ENCODE results near the gene XRCC4. TPM values are rescaled to one million over a fixed set of nuclear protein-coding genes. Genes with fewer than 3 reads are reported as not detected.

The XRCC4 gene
- polyA plus RNA-seq, 1 of the 3 experiments (the other 2 are of a cell fraction) = 1.8 TPM

- Histone ChIP-seq H3K9me3 (no peaks in the 10 kb centered on the region), H3F3A (replicated peaks; ENCODE audit: insufficient read depth) (peaks cover 4% of the 10 kb centered on the region), H3K27ac (ENCODE audit: low read depth in 2 of 2, low read length in 1 of 2) (no peak overlapping the region), H2AFZ (ENCODE audit: low read depth) (no peak overlapping the region), H3K4me1 (ENCODE audit: control insufficient read depth in 1 of 2, insufficient read depth in 2 of 2, low read depth in 1 of 2, low read length in 1 of 2) (no peaks in the 10 kb centered on the region; a peak in 1 of 4 replicates), H3K36me3 (replicated peaks in 1 of 2; ENCODE audit: control insufficient read depth in 1 of 2, insufficient read depth in 2 of 2, low read length in 1 of 2) (no peaks in the 10 kb centered on the region), H4K20me1 (ENCODE audit: insufficient read depth) (no peaks in the 10 kb centered on the region), H3K4me2 (no peak overlapping the region), H3K79me2 (ENCODE audit: insufficient read depth) (no peaks in the 10 kb centered on the region), H3K9me2 (no peaks in the 10 kb centered on the region), H3K9ac (no peak overlapping the region), H3K27me3 (ENCODE audit: insufficient read depth) (no peaks in the 10 kb centered on the region), H3K4me3 (ENCODE audit: low read depth in 2 of 2, low read length in 1 of 2) (no peak overlapping the region)
- 87% methylated on average over 4 of the region's 4 CpGs for WGBS (ENCODE audit: low lambda C conversion rate)
- TF ChIP-seq REST (IDR thresholded peaks at IDR 0.05; ENCODE audit: low read depth, low read length) = no peak
- TF ChIP-seq CHD2 (IDR thresholded peaks at IDR 0.05; ENCODE audit: low read length, partially characterized antibody) = no peak
- no peak for TF ChIP-seq RFX5 (IDR thresholded peaks at IDR 0.05; ENCODE audit: low read length)
- TF ChIP-seq JUND (IDR thresholded peaks at IDR 0.05) = no peak
- no peak for TF ChIP-seq EP300 (IDR thresholded peaks at IDR 0.05; ENCODE audit: borderline replicate concordance in 1 of 2, low read depth in 1 of 2, low read length in 1 of 2)
- no peak for TF ChIP-seq USF2 (IDR thresholded peaks at IDR 0.05; ENCODE audit: borderline replicate concordance, low read depth, low read length)
- no peak for TF ChIP-seq MEF2A (IDR thresholded peaks at IDR 0.05; ENCODE audit: borderline replicate concordance, low read depth)
- TF ChIP-seq SIN3A (IDR thresholded peaks at IDR 0.05; ENCODE audit: borderline replicate concordance, low read depth, low read length) = no peak
- TF ChIP-seq PBX3 (IDR thresholded peaks at IDR 0.05) = no peak
- TF ChIP-seq NFIC (IDR thresholded peaks at IDR 0.05; ENCODE audit: borderline replicate concordance) = no peak
- TF ChIP-seq CTCF (IDR thresholded peaks at IDR 0.05) = no peak
- no peak for TF ChIP-seq POLR2AphosphoS5 (IDR thresholded peaks at IDR 0.05; ENCODE audit: low read depth, low read length)
- no peak for TF ChIP-seq FOXM1 (IDR thresholded peaks at IDR 0.05; ENCODE audit: low read depth)
- TF ChIP-seq TEAD4 (IDR thresholded peaks at IDR 0.05; ENCODE audit: borderline replicate concordance, insufficient read depth) = no peak
- TF ChIP-seq RAD21 (IDR thresholded peaks at IDR 0.05; ENCODE audit: low read length) = no peak
- no peak for DNase-seq
- CTCF ChIA-PET = no interaction called here
- POLR2A ChIA-PET = no interaction called here
Measured at GRCh38 chr5:83146441-83146840, 69.1 kb downstream of the XRCC4 start.
